Urinary bladder (tissue), 4 donors: ENCODE data around the gene COL18A1. TPM values are rescaled to one million over a fixed set of nuclear protein-coding genes. Genes with fewer than 3 reads are reported as not detected.

Source experiments
- DNase-seq: peaks from one replicate; pipeline ENCODE4 v3.0.0-alpha.2; 2015; ENCODE audit errors: extremely low spot score
- H3K27ac ChIP-seq: one replicate; pipeline ENCODE4 v1.5.1; 2013; ENCODE audit warnings: low read depth, mild to moderate bottlenecking, moderate library complexity
- H3K36me3 ChIP-seq: one replicate; pipeline ENCODE4 v1.6.1; 2013; ENCODE audit warnings: mild to moderate bottlenecking, moderate library complexity; ENCODE audit not compliant: insufficient read depth
- H3K4me1 ChIP-seq: one replicate; pipeline ENCODE4 v1.6.1; 2013; ENCODE audit warnings: mild to moderate bottlenecking, moderate library complexity; ENCODE audit not compliant: insufficient read depth
- H3K4me3 ChIP-seq: one replicate; pipeline ENCODE4 v1.5.1; 2013; ENCODE audit warnings: low read depth, low read length
- WGBS: extraction: QIAGEN DNeasy Blood & Tissue Kit; methylation state at CpG from one replicate; pipeline ENCODE4 v1.1.7; 2013; 5-methylcytosine and 5-hydroxymethylcytosine counted together
- polyA plus RNA-seq: library from polyadenylated mRNA; stranded (reverse); fragments of 200-250 nt; gene quantifications from one replicate; pipeline ENCODE4 v1.2.3, GENCODE V29; 2013
- total RNA-seq: library from RNA; depleted of rRNA; stranded (reverse); fragments of >200 nt; gene quantifications from one replicate; pipeline ENCODE4 v1.2.3, GENCODE V29; 2014
- donor health status: healthy with polysubstance abuse.
- donor health status: healthy.

Gene COL18A1
- total and polyA plus RNA-seq, 2 donors: 60.7 to 111 TPM

DNA sequence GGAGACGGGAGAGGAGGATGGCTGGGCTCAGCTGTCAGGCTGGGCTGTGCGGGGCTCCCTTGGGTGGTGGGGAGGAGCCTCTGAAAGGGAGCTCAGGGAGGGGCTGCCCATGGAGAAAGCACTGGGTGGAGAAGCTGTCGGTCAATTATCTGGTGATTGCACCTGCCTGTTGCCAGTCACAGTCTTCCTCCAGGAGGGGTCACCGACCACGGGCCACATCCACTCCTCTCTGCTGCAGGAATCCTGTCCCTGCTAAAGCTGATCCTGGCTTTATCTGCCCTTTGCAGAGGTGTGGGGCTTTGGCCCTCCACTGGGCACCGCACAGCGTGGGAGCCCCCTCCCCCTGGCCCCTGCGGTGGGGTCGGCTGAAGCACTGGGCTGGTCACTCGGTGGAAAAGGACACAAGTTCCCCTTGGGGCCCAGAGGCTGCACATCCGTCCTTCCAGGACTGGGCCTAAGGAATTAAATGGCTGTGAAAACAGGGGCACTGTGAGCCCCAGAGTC is 21.8 kb upstream of the COL18A1 start:
- Histone ChIP-seq H3K4me3 (no peak overlapping the region), H3K36me3 (no peaks in the 10 kb centered on the region), H3K27ac (no peak overlapping the region), H3K4me1 (no peaks in the 10 kb centered on the region)
- WGBS: 88% methylated on average over 11 of the region's 11 CpGs
- DNase-seq: no peak

DNA sequence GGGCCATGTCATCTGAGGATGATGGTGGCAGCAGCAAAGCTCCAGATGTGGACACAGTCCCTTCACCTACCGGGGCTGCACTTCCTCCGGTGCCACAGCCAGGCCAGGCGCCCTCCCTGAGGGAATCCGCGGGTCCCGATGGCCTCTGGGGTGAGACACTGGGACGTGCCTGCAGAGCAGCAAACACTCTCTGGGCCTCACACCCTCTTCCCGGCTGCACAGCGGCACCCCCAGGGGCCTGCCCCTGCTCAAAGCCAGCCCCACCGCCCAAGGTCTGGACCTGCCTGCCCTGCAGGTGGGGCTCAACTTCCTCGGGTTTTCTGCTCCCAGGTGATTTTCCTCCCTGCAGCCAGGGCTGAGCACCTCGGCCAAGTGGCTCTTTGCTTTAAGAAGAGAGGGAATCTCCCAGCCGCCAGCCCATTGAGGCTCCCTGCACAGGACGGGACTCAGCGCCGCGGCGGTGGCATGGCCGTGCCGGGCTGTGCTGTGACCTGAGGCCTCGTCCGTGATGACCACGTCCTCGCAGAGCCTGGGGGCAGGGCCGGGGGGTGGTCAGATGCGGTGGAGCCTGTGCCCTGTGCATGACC is 21.3 kb upstream of the COL18A1 start:
- Histone ChIP-seq H3K4me3 (no peak overlapping the region), H3K27ac (no peak overlapping the region), H3K4me1 (no peaks in the 10 kb centered on the region), H3K36me3 (no peaks in the 10 kb centered on the region)
- DNase-seq: no peak
- 76% methylated on average over 26 of the region's 26 CpGs for WGBS

DNA sequence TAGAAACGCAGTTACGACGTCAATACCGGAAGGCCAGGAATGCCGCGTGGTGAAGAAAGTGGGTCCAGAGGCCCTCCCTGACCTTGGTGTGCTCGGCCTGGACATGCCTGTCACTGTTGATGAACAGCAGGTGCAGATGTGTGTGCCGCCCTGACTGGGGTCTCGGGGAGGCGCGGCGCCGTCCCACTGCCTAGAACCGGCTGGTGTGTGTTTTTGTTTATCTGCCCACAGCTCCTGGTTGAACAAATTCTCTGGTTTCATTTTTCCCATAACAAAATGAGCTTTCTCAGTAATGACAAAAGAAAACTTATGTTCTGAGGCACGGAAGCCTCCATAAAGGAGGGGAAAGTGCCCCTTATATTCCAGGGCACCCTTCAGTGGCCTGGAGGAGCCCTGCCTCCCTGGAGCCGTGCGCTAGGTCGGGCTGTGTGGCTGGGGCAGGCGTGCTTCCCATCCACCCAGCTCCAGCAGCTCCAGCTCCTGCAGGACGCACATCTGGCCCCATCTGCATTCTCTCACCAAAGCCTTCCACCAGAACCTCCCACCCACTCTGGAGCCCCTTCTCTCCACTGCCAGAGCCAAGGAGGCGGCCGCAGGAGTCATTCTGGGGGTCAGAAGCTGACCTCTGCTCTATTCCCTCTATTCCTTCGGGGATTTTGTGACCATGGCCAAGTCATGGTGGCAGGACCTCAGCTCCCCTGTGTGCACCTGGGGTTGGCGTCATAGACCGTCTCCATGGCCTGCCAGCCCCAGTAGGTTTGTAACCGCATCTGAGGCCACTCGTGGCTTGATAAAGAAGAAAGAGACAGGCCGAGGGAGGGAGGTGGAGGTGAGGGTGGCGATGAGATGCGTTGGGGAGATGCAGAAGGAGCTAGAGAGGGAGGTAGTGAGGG is 20.1 kb upstream of the COL18A1 start:
- Histone ChIP-seq H3K4me3 (no peak overlapping the region), H3K4me1 (no peaks in the 10 kb centered on the region), H3K36me3 (no peaks in the 10 kb centered on the region), H3K27ac (no peak overlapping the region)
- 74% methylated on average over 30 of the region's 30 CpGs for WGBS
- DNase-seq: no peak

DNA sequence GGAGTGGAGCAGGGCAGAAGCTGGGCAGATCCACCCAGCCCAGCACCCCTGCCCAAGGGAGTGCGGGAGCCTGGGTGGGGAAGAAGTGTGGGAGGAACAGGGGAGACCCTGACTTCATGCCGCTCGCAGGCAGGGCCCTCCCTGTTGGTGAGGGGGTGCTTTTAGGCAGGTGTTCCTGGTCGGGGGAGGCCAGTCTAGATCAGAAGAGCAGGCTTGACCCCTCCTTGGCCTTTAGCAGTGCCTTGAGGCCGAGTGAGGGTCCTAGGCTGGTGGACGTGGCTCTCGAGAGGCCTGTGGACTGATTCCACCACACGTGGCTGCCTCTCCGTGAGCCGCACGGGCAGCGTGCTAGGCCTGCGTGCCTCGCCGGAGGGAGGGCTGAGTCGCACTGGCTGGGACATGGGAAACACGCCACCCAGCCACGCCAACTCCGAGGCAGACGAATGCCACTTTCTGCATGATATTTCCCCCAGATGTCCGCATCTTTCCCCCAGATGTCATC is 19.4 kb upstream of the COL18A1 start:
- WGBS: 94% methylated on average over 21 of the region's 21 CpGs
- DNase-seq: no peak
- H3K27ac ChIP-seq: no peak overlapping the region
- no peaks in the 10 kb centered on the region for H3K4me1 ChIP-seq
- H3K36me3 ChIP-seq: no peaks in the 10 kb centered on the region
- H3K4me3 ChIP-seq: no peak overlapping the region

DNA sequence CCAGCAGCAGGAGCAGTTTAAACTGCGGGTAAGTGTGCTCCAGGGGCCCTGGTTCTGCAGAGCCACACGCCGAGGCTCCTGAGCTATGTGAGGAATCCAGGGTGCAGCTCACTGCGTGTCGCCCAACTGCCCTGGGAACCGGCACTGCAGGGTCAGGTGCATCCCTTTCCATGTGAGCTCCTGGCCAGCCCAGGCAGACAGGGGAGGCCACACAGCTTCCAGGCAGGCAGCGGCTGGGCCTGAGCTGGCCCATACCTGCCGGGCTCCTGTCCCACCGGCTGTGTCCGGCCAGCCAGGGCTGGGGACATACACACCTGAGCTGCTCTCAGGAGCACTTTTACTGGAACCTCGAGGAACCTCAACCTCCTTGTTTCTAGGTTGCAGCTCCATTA is 18.6 kb upstream of the COL18A1 start:
- DNase-seq: no peak
- no peaks in the 10 kb centered on the region for H3K36me3 ChIP-seq
- H3K27ac ChIP-seq: no peak overlapping the region
- no peak overlapping the region for H3K4me3 ChIP-seq
- 80% methylated on average over 11 of the region's 11 CpGs for WGBS
- H3K4me1 ChIP-seq: no peaks in the 10 kb centered on the region

DNA sequence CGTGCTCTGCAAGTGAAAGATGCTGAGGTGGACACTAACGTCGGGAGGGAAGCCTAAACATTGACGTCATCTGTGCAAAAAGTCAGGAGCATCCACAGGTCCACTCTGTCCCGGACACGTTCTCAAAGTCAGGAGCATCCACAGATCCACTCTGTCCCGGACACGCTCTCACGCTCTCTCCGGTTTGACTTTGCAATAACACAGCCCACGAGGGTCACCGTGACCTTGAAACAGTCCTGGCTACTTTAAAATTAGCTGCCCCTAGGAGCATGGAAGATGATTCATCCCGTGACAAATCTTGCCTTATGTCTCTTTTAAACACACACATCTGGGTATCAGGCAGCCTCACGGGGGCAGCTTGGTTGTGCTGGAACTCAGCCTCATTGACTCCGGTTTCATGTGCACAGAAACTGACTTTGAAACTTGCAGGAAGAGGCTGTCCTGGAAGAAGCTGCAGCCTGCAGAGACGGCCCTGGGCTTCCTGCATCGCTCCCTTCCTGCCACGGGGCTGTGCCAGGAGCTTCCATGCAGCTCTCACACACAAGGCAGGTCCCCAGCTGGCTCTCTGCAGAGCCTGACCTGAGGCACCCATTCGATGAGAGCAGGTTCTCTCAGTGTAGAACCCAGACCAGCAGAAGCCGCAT is 18.1 kb upstream of the COL18A1 start:
- no peak overlapping the region for H3K27ac ChIP-seq
- no peak for DNase-seq
- WGBS: 33% methylated on average over 20 of the region's 20 CpGs
- H3K4me1 ChIP-seq: no peaks in the 10 kb centered on the region
- no peak overlapping the region for H3K4me3 ChIP-seq
- no peaks in the 10 kb centered on the region for H3K36me3 ChIP-seq

DNA sequence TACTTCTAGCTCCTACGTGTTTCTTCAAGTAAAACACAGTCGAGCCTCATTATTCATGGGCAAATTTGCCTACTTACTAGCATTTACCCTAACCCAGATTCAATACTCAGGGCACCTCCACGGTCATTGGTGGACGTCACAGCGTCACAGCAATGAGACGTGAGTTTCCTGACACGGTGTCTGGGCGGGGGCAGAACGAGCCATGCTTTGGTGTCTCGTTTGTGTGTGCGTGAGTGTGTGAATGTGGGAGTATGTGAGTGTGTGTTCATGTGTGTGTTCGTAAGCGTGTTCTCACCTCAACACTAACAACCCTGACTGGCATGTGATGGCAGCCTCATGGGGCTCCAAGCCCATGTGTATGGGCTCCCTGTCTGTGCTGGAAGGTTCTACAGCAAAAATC is 17.5 kb upstream of the COL18A1 start:
- no peaks in the 10 kb centered on the region for H3K36me3 ChIP-seq
- 88% methylated on average over 13 of the region's 13 CpGs for WGBS
- no peak overlapping the region for H3K27ac ChIP-seq
- no peak for DNase-seq
- no peak overlapping the region for H3K4me3 ChIP-seq
- H3K4me1 ChIP-seq: no peaks in the 10 kb centered on the region

DNA sequence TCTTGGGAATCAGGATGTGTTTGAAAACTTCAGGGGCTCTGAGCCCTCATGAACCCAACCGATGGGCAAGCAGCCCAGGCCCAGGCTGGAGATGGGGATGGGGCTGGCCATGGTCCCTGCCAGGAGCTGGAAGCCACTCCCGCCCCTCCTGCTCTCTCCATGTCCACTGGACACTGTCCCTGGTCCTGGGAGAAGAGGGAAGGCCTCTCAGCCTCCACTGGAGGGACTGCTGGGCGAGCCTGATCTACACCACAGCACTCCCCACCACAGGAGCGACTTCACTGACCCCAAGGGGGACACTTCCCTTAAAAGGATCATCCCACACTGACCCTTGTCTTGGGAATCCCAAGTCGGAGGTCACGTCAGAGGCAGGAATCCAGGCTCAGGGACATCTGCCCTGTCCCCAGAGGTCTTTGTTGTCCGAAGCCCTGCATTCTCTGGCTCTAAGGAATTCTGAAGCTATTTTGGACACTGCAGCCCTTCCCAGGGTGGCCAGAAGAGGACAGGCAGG is 16.9 kb upstream of the COL18A1 start:
- no peak overlapping the region for H3K4me3 ChIP-seq
- H3K4me1 ChIP-seq: no peaks in the 10 kb centered on the region
- no peaks in the 10 kb centered on the region for H3K36me3 ChIP-seq
- WGBS: 84% methylated on average over 7 of the region's 7 CpGs
- H3K27ac ChIP-seq: no peak overlapping the region
- no peak for DNase-seq

DNA sequence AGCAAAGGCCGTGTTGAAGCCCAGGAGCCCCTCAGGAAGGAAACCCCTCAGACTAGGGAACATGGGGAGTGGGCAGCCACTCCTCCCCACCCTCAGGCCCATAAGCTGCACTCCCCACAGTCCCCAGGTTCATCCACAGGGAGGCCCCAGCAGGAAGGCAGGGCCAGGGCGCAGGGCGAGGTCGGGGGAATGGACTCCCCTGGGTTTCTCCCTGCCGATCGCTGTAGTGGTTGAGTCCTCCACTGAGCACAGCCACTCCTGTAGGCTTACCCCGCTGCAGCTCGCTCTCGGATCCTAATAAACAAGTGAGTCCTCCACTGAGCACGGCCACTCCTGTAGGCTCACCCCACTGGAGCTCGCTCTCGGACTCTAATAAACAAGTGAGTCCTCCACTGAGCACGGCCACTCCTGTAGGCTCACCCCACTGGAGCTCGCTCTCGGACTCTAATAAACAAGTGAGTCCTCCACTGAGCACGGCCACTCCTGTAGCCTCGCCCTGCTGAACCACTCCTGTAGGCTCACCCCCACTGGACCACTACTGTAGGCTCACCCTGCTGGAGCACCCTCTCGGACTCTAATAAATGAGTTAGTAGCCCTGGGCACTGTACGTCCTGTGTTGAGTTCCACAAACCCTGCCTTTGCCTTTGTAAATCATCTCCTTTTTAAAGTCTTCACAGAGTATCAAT is 16.2 kb upstream of the COL18A1 start:
- no peak for DNase-seq
- Histone ChIP-seq H3K27ac (peak overlapping the region; percentile 26), H3K36me3 (no peaks in the 10 kb centered on the region), H3K4me1 (no peaks in the 10 kb centered on the region), H3K4me3 (no peak overlapping the region)
- 91% methylated on average over 19 of the region's 19 CpGs for WGBS

DNA sequence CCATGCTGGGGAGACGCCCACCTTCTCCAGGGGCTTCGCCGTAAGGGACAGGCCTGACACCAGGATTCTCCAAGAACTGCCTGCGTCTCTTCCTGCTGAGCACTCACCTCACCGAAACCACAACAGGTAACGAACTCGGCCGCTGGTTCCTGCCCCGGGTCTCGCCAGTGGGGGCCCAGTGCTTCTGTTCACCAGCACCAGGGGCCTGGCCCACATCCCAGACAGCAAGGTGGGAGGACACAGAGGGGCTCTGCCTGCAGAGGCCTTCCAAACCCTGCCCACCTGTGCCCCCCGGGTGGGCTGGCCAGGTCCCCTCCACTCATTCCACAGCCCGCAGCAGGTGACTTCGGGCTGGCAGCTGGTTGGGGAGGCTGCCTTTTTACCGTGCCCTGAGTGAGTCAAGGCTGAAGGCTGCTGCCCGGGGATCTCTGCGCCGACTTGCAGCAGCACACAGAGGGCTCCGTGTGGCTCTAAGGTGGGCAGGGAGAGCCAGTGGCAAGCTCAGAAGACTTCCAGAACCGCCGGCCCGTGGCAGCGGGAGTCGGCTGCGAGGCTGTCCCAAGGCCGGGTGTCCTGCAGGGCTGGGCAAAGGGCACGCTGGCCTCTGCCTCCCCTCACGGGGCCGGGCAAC is 14.7 kb upstream of the COL18A1 start:
- no peak for DNase-seq
- Histone ChIP-seq H3K4me3 (no peak overlapping the region), H3K4me1 (no peaks in the 10 kb centered on the region), H3K27ac (no peak overlapping the region), H3K36me3 (no peaks in the 10 kb centered on the region)
- WGBS: 87% methylated on average over 28 of the region's 28 CpGs

DNA sequence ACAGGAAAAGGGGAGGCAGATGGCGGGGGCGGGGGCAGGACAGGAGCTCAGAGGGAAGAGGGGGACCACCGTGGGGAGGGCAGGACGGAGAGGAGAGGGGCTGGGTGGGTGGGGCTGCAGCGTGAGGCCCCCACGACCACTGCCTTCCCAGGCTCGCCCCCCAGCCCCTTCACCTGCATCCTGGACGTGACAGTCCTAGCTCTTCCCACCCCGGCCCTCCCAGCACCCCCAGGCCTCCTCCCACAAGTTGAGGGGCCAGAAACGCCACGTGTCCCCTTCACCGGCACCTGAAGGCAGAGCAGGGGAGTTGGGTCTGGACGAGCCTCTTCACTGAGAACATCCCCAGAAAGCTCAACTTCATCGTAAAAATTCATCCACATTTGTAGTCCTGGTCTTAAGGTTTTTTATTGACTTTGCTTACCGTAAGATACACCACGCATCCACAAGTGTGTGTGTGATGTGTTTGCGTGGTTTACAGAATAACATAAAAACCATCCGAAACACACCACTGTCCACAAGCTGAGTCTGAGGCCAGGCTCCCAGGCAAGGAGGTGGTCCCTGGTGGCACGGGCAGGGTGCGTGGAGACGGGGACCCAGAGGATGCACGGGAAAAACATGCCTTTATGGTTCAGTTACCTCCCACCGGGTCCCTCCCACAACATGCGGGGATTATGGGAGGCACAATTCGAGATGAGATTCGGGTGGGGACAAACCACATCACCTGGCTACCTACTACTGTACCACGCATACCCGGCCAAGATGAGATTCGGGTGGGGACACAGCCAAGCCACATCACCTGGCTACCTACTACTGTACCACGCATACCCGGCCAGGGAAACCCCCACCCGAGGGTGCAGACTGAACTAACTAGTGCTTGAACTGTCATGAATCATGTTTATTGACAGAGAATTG is 13.9 kb upstream of the COL18A1 start:
- Histone ChIP-seq H3K36me3 (no peaks in the 10 kb centered on the region), H3K4me3 (no peak overlapping the region), H3K4me1 (no peaks in the 10 kb centered on the region), H3K27ac (no peak overlapping the region)
- WGBS: 85% methylated on average over 32 of the region's 32 CpGs
- DNase-seq: no peak
